Smooth muscle cell (in vitro differentiated cells): Measurements from ENCODE around the gene RBCK1. TPM values are rescaled to one million over a fixed set of nuclear protein-coding genes. Genes with fewer than 3 reads are reported as not detected.

Experiments
- DNase-seq: peaks from one replicate; lab custom pipeline; 2025; ENCODE audit not compliant: unreplicated experiment; lab: John Stamatoyannopoulos, UW
- H2AFZ ChIP-seq: fragments of 200-600 bp; sonication (generic); 2 replicates; pipeline ENCODE4 v1.6.0; 2016; ENCODE audit warnings: antibody characterized with exemption, low read depth, mild to moderate bottlenecking
- H3F3A ChIP-seq: fragments of 200-600 bp; sonication (generic); 2 replicates; pipeline ENCODE4 v1.6.0; 2017; ENCODE audit warnings: antibody characterized with exemption, low read depth
- H3K27ac ChIP-seq: fragments of 200-600 bp; sonication (generic); 2 replicates; pipeline ENCODE4 v1.5.1; 2016; ENCODE audit warnings: low read depth, mild to moderate bottlenecking
- H3K27me3 ChIP-seq: fragments of 200-600 bp; sonication (generic); 2 replicates; pipeline ENCODE4 v1.6.1; 2016; ENCODE audit warnings: low read depth, mild to moderate bottlenecking
- H3K36me3 ChIP-seq: fragments of 200-600 bp; sonication (generic); 2 replicates; pipeline ENCODE4 v1.5.1; 2016; ENCODE audit warnings: low read depth
- H3K4me1 ChIP-seq: fragments of 200-600 bp; sonication (generic); 2 replicates; pipeline ENCODE4 v1.5.1; 2016; ENCODE audit warnings: low read depth
- H3K4me2 ChIP-seq: fragments of 200-600 bp; sonication (generic); 2 replicates; pipeline ENCODE4 v1.6.0; 2016; ENCODE audit warnings: mild to moderate bottlenecking
- H3K4me3 ChIP-seq: fragments of 200-600 bp; sonication (generic); 2 replicates; pipeline ENCODE4 v1.5.1; 2016; ENCODE audit warnings: mild to moderate bottlenecking
- H3K79me2 ChIP-seq: fragments of 200-600 bp; sonication (generic); 2 replicates; pipeline ENCODE4 v1.6.0; 2016; ENCODE audit warnings: low read depth, mild to moderate bottlenecking
- H3K9ac ChIP-seq: fragments of 200-600 bp; sonication (generic); 2 replicates; pipeline ENCODE4 v1.6.0; 2016; ENCODE audit warnings: low read depth
- H3K9me3 ChIP-seq: fragments of 200-600 bp; sonication (generic); replicated peaks from 2 replicates; pipeline ENCODE4 v1.5.1; 2016; ENCODE audit warnings: low read depth
- H4K20me1 ChIP-seq: fragments of 200-600 bp; sonication (generic); 2 replicates; pipeline ENCODE4 v1.6.0; 2016; ENCODE audit warnings: low read depth
- CTCF ChIP-seq: fragments of 200-600 bp; sonication (generic); IDR thresholded peaks from 2 replicates; pipeline ENCODE4 v1.5.1; 2017; ENCODE audit warnings: borderline replicate concordance, mild to moderate bottlenecking, antibody characterized with exemption; ENCODE audit not compliant: insufficient read depth, poor library complexity, severe bottlenecking
- WGBS: methylation state at CpG from one replicate; pipeline ENCODE4 v1.1.7; 2016; ENCODE audit warnings: low lambda C conversion rate; 5-methylcytosine and 5-hydroxymethylcytosine counted together
- polyA plus RNA-seq: library from polyadenylated mRNA; unstranded; fragments of >200 nt; fragmentation: Nextera tagmentation; extraction: Ambion mirVana; gene quantifications from 2 replicates; pipeline ENCODE4 v1.2.1, GENCODE V29; 2016
- total RNA-seq: library from RNA; depleted of rRNA; stranded (reverse); fragments of >200 nt; gene quantifications from 2 replicates; pipeline ENCODE4 v1.2.3, GENCODE V29; 2014

Gene RBCK1
- total and polyA plus RNA-seq, 2 experiments from 2014 or later = 43.0 to 53.9 TPM

- Histone ChIP-seq H2AFZ (no peak overlapping the region), H3K4me3 (no peak overlapping the region), H3K4me1 (no peaks in the 10 kb centered on the region), H3K4me2 (no peak overlapping the region), H3K79me2 (no peaks in the 10 kb centered on the region), H3F3A (no peaks in the 10 kb centered on the region), H3K27ac (no peak overlapping the region), H3K9ac (no peak overlapping the region), H4K20me1 (no peaks in the 10 kb centered on the region), H3K27me3 (no peaks in the 10 kb centered on the region), H3K36me3 (no peaks in the 10 kb centered on the region), H3K9me3 (no peaks in the 10 kb centered on the region)
- TF ChIP-seq CTCF = no peak
- WGBS = 94% methylated on average over 9 of the region's 9 CpGs
- DNase-seq = no peak
Observed at GRCh38 chr20:472137-472846, 64.2 kb downstream of the RBCK1 start.

- no peak for DNase-seq
- no peak for TF ChIP-seq CTCF
- 96% methylated on average over 1 of the region's 1 CpG for WGBS
Observed at GRCh38 chr20:472889-473292, 64.8 kb downstream of the RBCK1 start.

GRCh38 chr20:474581-474980 lies 66.5 kb downstream of the RBCK1 start:
- no peaks in the 10 kb centered on the region for H3K27me3 ChIP-seq
- no peaks in the 10 kb centered on the region for H3K79me2 ChIP-seq
- no peak overlapping the region for H2AFZ ChIP-seq
- H3K4me3 ChIP-seq = no peak overlapping the region
- H3F3A ChIP-seq = no peaks in the 10 kb centered on the region
- H3K9ac ChIP-seq = no peak overlapping the region
- H3K9me3 ChIP-seq = no peaks in the 10 kb centered on the region
- H3K4me1 ChIP-seq = no peaks in the 10 kb centered on the region
- 85% methylated on average over 2 of the region's 2 CpGs for WGBS
- TF ChIP-seq CTCF = no peak
- no peak for DNase-seq
- H3K36me3 ChIP-seq = no peaks in the 10 kb centered on the region
- no peak overlapping the region for H3K4me2 ChIP-seq
- H3K27ac ChIP-seq = no peak overlapping the region
- peaks cover 13% of the 10 kb centered on the region for H4K20me1 ChIP-seq

More at GRCh38 chr20:472889-473292, 64.8 kb downstream of the RBCK1 start:
- Histone ChIP-seq H3K4me2 (no peak overlapping the region), H3K4me3 (no peak overlapping the region), H2AFZ (no peak overlapping the region), H3K27me3 (no peaks in the 10 kb centered on the region), H3K4me1 (no peaks in the 10 kb centered on the region), H3K79me2 (no peaks in the 10 kb centered on the region), H3K9me3 (no peaks in the 10 kb centered on the region), H4K20me1 (no peaks in the 10 kb centered on the region), H3K27ac (no peak overlapping the region), H3F3A (no peaks in the 10 kb centered on the region), H3K9ac (no peak overlapping the region), H3K36me3 (no peaks in the 10 kb centered on the region)
